Memory B cell (primary cell): ENCODE data around the gene ARID3C.

Source experiments
- ATAC-seq: fragments of 150-1000 bp; cut with Tn5 transposase; 2 replicates; pipeline ENCODE4 v1.10.0; 2021; ENCODE audit warnings: low read depth, mild to moderate bottlenecking, moderate library complexity
- DNase-seq, 2 donors: peaks; one replicate each; pipeline ENCODE4 v3.0.0; 2022; ENCODE audit warnings: low spot score in 2 of 2
- H3K27ac Mint-ChIP-seq: one replicate; pipeline ENCODE4 v1.8.0; 2022; ENCODE audit warnings: mild to moderate bottlenecking, moderate library complexity, mixed read lengths
- H3K27me3 Mint-ChIP-seq: one replicate; pipeline ENCODE4 v1.8.0; 2022; ENCODE audit warnings: mixed read lengths
- H3K36me3 Mint-ChIP-seq: one replicate; pipeline ENCODE4 v1.8.0; 2022; ENCODE audit warnings: mild to moderate bottlenecking, mixed read lengths
- H3K4me1 Mint-ChIP-seq: one replicate; pipeline ENCODE4 v1.8.0; 2022; ENCODE audit warnings: mixed read lengths
- H3K4me3 Mint-ChIP-seq: one replicate; pipeline ENCODE4 v1.8.0; 2022; ENCODE audit warnings: mild to moderate bottlenecking, moderate library complexity, mixed read lengths
- H3K9me3 Mint-ChIP-seq: one replicate; pipeline ENCODE4 v1.8.0; 2022; ENCODE audit warnings: mixed read lengths

Gene ARID3C

GRCh38 chr9:34588671-34589635, 39.9 kb downstream of the ARID3C start:
- peak overlapping the region; percentile 68 for H3K4me3 Mint-ChIP-seq
- no peaks in the 10 kb centered on the region for H3K9me3 Mint-ChIP-seq
- no peaks in the 10 kb centered on the region for H3K36me3 Mint-ChIP-seq
- H3K27me3 Mint-ChIP-seq, result peaks cover 52% of the 10 kb centered on the region
- no peak overlapping the region for H3K27ac Mint-ChIP-seq
- H3K4me1 Mint-ChIP-seq, result peaks cover 34% of the 10 kb centered on the region
- DNase-seq (no peak), ATAC-seq (no peak)

GRCh38 chr9:34587271-34587670, 41.6 kb downstream of the ARID3C start:
- peaks cover 28% of the 10 kb centered on the region for H3K4me1 Mint-ChIP-seq
- H3K9me3 Mint-ChIP-seq, result no peaks in the 10 kb centered on the region
- H3K36me3 Mint-ChIP-seq, result no peaks in the 10 kb centered on the region
- no peak overlapping the region for H3K4me3 Mint-ChIP-seq
- H3K27ac Mint-ChIP-seq, result no peak overlapping the region
- no peak for DNase-seq
- no peak for ATAC-seq
- peaks cover 54% of the 10 kb centered on the region for H3K27me3 Mint-ChIP-seq

- H3K27me3 Mint-ChIP-seq, result peaks cover 56% of the 10 kb centered on the region
- no peaks in the 10 kb centered on the region for H3K9me3 Mint-ChIP-seq
- no peak overlapping the region for H3K27ac Mint-ChIP-seq
- ATAC-seq (no peak), DNase-seq (no peak)
- no peaks in the 10 kb centered on the region for H3K36me3 Mint-ChIP-seq
- H3K4me1 Mint-ChIP-seq, result peaks cover 26% of the 10 kb centered on the region
- H3K4me3 Mint-ChIP-seq, result no peak overlapping the region
Observed at GRCh38 chr9:34585946-34586669, 42.8 kb downstream of the ARID3C start.

GRCh38 chr9:34584970-34585369, 43.9 kb downstream of the ARID3C start:
- DNase-seq (no peak), ATAC-seq (peak; percentile 10)
- peaks cover 55% of the 10 kb centered on the region for H3K27me3 Mint-ChIP-seq
- no peak overlapping the region for H3K4me3 Mint-ChIP-seq
- H3K27ac Mint-ChIP-seq, result no peak overlapping the region
- H3K36me3 Mint-ChIP-seq, result no peaks in the 10 kb centered on the region
- H3K4me1 Mint-ChIP-seq, result peaks cover 19% of the 10 kb centered on the region
- no peaks in the 10 kb centered on the region for H3K9me3 Mint-ChIP-seq

- DNase-seq (no peak), ATAC-seq (no peak)
- peaks cover 15% of the 10 kb centered on the region for H3K4me1 Mint-ChIP-seq
- H3K27ac Mint-ChIP-seq, result no peak overlapping the region
- H3K36me3 Mint-ChIP-seq, result no peaks in the 10 kb centered on the region
- H3K9me3 Mint-ChIP-seq, result no peaks in the 10 kb centered on the region
- H3K4me3 Mint-ChIP-seq, result no peak overlapping the region
- H3K27me3 Mint-ChIP-seq, result peaks cover 49% of the 10 kb centered on the region
Observed at GRCh38 chr9:34582787-34583186, 46.1 kb downstream of the ARID3C start.

- Mint-ChIP-seq H3K4me3 (no peak overlapping the region), H3K36me3 (no peaks in the 10 kb centered on the region), H3K27ac (no peak overlapping the region), H3K9me3 (no peaks in the 10 kb centered on the region), H3K27me3 (peaks cover 48% of the 10 kb centered on the region), H3K4me1 (peaks cover 21% of the 10 kb centered on the region)
- ATAC-seq (no peak), DNase-seq (no peak)
Observed at GRCh38 chr9:34581318-34581717, 47.5 kb downstream of the ARID3C start.

GRCh38 chr9:34580358-34580757, 48.5 kb downstream of the ARID3C start:
- no peaks in the 10 kb centered on the region for H3K36me3 Mint-ChIP-seq
- peaks cover 13% of the 10 kb centered on the region for H3K4me1 Mint-ChIP-seq

GRCh38 chr9:34579808-34580163, 49.1 kb downstream of the ARID3C start:
- ATAC-seq, result no peak
- Mint-ChIP-seq H3K4me3 (no peak overlapping the region), H3K36me3 (no peaks in the 10 kb centered on the region), H3K27me3 (peaks cover 47% of the 10 kb centered on the region), H3K27ac (no peak overlapping the region), H3K4me1 (peaks cover 13% of the 10 kb centered on the region), H3K9me3 (no peaks in the 10 kb centered on the region)
- no peak for DNase-seq

More at GRCh38 chr9:34580358-34580757, 48.5 kb downstream of the ARID3C start:
- Mint-ChIP-seq H3K9me3 (no peaks in the 10 kb centered on the region), H3K27me3 (peaks cover 45% of the 10 kb centered on the region), H3K27ac (no peak overlapping the region), H3K4me3 (no peak overlapping the region)
- ATAC-seq, result no peak
- DNase-seq, result no peak

GRCh38 chr9:34579104-34579807, 49.6 kb downstream of the ARID3C start:
- Mint-ChIP-seq H3K4me3 (no peak overlapping the region), H3K36me3 (no peaks in the 10 kb centered on the region)
- DNase-seq, result no peak

GRCh38 chr9:34578241-34579103, 50.4 kb downstream of the ARID3C start:
- ATAC-seq (peak; percentile 43), DNase-seq (no peak)
- Mint-ChIP-seq H3K4me3 (no peak overlapping the region), H3K27me3 (peaks cover 49% of the 10 kb centered on the region), H3K27ac (no peak overlapping the region), H3K36me3 (no peaks in the 10 kb centered on the region), H3K4me1 (peaks cover 13% of the 10 kb centered on the region), H3K9me3 (no peaks in the 10 kb centered on the region)

More at GRCh38 chr9:34579104-34579807, 49.6 kb downstream of the ARID3C start:
- Mint-ChIP-seq H3K27ac (no peak overlapping the region), H3K9me3 (no peaks in the 10 kb centered on the region), H3K27me3 (peaks cover 48% of the 10 kb centered on the region), H3K4me1 (peaks cover 13% of the 10 kb centered on the region)
- ATAC-seq, result no peak

- no peaks in the 10 kb centered on the region for H3K36me3 Mint-ChIP-seq
- H3K27ac Mint-ChIP-seq, result no peak overlapping the region
- no peaks in the 10 kb centered on the region for H3K9me3 Mint-ChIP-seq
- H3K4me3 Mint-ChIP-seq, result peak overlapping the region; percentile 64
- ATAC-seq (no peak), DNase-seq (no peak)
- H3K4me1 Mint-ChIP-seq, result peaks cover 13% of the 10 kb centered on the region
- H3K27me3 Mint-ChIP-seq, result peaks cover 44% of the 10 kb centered on the region
Observed at GRCh38 chr9:34577400-34578240, 51.2 kb downstream of the ARID3C start.

- Mint-ChIP-seq H3K4me3 (peak overlapping the region; percentile 64), H3K36me3 (no peaks in the 10 kb centered on the region), H3K27ac (no peak overlapping the region), H3K27me3 (peaks cover 40% of the 10 kb centered on the region), H3K4me1 (peaks cover 13% of the 10 kb centered on the region), H3K9me3 (no peaks in the 10 kb centered on the region)
- DNase-seq (no peak), ATAC-seq (no peak)
Observed at GRCh38 chr9:34576597-34577399, 52.1 kb downstream of the ARID3C start.
